Esophagus squamous epithelium (tissue), 4 donors: Measurements from ENCODE around the gene SH2D6.

Experiments
- POLR2A ChIP-seq, 4 donors: fragments of 450-650 bp; IDR thresholded peaks; one replicate each; pipeline ENCODE4 v1.6.1; 2017; ENCODE audit warnings: antibody characterized with exemption in 4 of 4, mild to moderate bottlenecking in 4 of 4, moderate library complexity in 3 of 4
- TF ChIP-seq, protein P1 (sequence below), 6 experiments: fragments of 450-650 bp in 4 of 6; fragments of 200-600 bp in 2 of 6; sonication (generic) in 2 of 6; IDR thresholded peaks; one replicate each; pipeline ENCODE4 v1.5.1; 2016 to 2019; ENCODE audit warnings: antibody characterized with exemption in 6 of 6, mild to moderate bottlenecking in 4 of 6, moderate library complexity in 4 of 6

DNA sequence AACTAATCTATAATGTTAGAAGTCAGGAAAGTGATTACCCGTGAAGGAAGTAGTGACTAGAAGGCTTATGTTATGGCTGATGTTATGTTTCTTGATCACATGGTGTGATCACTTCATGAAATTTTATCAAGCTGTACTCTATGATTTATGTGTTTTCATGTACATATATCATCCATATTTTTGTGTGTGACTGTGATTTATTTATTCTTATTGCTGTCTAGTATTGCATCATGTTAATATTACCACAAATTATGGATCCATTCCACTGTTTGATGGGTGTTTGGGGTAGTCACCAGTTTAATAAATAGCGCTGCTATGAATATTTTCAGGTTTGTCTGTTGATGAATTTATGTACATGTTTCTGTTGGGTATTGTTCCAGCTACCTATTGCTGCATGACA is 59.4 kb downstream of the SH2D6 start:
- TF ChIP-seq, protein P1, sequence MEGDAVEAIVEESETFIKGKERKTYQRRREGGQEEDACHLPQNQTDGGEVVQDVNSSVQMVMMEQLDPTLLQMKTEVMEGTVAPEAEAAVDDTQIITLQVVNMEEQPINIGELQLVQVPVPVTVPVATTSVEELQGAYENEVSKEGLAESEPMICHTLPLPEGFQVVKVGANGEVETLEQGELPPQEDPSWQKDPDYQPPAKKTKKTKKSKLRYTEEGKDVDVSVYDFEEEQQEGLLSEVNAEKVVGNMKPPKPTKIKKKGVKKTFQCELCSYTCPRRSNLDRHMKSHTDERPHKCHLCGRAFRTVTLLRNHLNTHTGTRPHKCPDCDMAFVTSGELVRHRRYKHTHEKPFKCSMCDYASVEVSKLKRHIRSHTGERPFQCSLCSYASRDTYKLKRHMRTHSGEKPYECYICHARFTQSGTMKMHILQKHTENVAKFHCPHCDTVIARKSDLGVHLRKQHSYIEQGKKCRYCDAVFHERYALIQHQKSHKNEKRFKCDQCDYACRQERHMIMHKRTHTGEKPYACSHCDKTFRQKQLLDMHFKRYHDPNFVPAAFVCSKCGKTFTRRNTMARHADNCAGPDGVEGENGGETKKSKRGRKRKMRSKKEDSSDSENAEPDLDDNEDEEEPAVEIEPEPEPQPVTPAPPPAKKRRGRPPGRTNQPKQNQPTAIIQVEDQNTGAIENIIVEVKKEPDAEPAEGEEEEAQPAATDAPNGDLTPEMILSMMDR (IDR thresholded peaks at IDR 0.05): no peak
- no peak for TF ChIP-seq POLR2A (IDR thresholded peaks at IDR 0.05)
